GM12874 (cell line): ENCODE results near the gene ERO1B.
A peak's percentile ranks its signal among the peaks of the same experiment; 100 is the strongest.

ENCODE experiments used
- TF ChIP-seq, protein P1 (sequence below): IDR thresholded peaks from 2 replicates; pipeline ENCODE4 v1.5.1; 2011; ENCODE audit warnings: low read depth, mild to moderate bottlenecking, control low read depth, low read length, moderate library complexity; ENCODE audit not compliant: insufficient read depth

Gene ERO1B

GRCh38 chr1:236176337-236177336 is 105.1 kb downstream of the ERO1B start:
- TF ChIP-seq, protein P1, sequence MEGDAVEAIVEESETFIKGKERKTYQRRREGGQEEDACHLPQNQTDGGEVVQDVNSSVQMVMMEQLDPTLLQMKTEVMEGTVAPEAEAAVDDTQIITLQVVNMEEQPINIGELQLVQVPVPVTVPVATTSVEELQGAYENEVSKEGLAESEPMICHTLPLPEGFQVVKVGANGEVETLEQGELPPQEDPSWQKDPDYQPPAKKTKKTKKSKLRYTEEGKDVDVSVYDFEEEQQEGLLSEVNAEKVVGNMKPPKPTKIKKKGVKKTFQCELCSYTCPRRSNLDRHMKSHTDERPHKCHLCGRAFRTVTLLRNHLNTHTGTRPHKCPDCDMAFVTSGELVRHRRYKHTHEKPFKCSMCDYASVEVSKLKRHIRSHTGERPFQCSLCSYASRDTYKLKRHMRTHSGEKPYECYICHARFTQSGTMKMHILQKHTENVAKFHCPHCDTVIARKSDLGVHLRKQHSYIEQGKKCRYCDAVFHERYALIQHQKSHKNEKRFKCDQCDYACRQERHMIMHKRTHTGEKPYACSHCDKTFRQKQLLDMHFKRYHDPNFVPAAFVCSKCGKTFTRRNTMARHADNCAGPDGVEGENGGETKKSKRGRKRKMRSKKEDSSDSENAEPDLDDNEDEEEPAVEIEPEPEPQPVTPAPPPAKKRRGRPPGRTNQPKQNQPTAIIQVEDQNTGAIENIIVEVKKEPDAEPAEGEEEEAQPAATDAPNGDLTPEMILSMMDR = no peak

GRCh38 chr1:236175642-236176336 is 106.0 kb downstream of the ERO1B start:
- TF ChIP-seq, protein P1 = no peak

DNA sequence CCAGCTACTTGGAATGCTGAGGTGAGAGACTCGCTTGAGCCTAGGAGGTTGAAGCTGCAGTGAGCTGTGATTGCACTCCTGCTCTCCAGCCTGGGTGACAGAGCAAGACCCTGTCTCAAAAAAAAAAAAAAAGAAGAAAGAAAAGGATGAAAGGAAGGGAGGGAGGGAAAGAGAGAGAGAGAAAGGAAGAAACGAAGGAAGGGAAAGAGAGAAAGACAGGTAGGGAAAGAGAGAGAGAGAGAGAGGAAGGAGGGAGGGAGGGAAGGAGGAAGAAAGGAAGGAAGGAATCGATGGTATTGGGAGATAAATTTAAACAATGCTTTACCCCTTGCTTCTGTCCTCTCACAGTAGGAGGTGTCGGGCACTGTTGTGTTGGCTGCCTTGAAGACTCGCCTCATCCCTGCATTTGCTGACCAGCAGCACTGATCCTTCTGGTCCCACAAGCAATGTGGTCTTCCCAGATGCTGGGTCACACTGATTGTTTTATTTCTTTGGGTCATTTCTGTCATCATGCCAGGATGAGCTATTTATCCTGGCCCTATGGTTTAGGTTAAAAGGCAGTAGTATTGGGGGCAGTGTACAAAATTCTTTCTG is 108.5 kb downstream of the ERO1B start:
- TF ChIP-seq, protein P1 = no peak

GRCh38 chr1:236172041-236172579 is 109.6 kb downstream of the ERO1B start:
- TF ChIP-seq, protein P1 = no peak

DNA sequence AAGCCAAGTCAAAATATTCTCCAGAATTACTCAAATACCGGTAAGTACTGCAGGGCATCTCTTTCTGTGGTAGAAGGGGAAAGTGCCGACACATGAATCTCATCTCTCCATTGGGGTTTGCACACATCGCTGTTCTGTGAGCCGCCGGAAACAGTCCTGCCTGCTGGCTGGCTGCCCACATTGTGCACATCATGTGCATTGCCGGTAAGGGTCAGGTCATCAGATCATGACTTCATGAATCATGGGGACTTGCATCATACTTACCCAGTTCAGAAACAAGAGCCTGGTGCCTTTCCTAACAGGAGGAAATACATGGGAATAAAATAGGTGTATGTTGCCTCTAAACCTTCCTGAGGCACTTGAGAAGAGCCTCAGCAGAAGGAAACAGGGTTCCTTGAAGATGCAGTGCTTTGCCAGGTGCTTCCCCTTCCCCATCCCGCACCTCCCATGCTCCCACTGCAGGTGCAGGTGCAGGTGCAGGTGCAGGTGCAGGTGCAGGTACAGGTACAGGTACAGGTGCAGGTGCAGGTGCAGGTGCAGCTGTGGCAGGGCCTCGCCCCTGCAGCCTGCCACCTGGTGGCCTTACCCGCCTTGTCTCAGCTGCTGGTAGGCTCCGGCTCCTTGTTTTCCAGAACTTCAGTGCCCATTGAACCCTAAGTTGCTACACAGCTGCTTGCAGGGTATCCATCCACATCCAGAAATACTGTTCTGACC is 112.9 kb downstream of the ERO1B start:
- TF ChIP-seq, protein P1 = peak; percentile 43

GRCh38 chr1:236167578-236167977 is 114.2 kb downstream of the ERO1B start:
- TF ChIP-seq, protein P1 = no peak
